BJ (cell line): ENCODE measurements around the gene SFTPD. TPM values are rescaled to one million over a fixed set of nuclear protein-coding genes. Genes with fewer than 3 reads are reported as not detected.
"Not testable (repeated sequence)": the region's sequence is repeated elsewhere in the genome, so short reads cannot be mapped to it uniquely, and the experiment has no call there.

Experiments
- CTCF ChIA-PET: fragments of 350-600 bp; formaldehyde crosslinking; extraction: SDS; loops from one replicate; lab custom pipeline; 2021; ENCODE audit warnings: antibody characterized with exemption, inconsistent platforms; lab: Yijun Ruan, JAX
- POLR2A ChIA-PET: fragments of 300-600 bp; sonication (Branson Sonifier 250); formaldehyde crosslinking; extraction: SDS; loops from one replicate; lab custom pipeline; 2021; ENCODE audit warnings: antibody characterized with exemption; lab: Charles Lee
- DNase-seq: peaks from one replicate; pipeline ENCODE4 v3.0.0-alpha.2; 2011; ENCODE audit warnings: low read depth
- H3K27me3 ChIP-seq: 2 replicates; pipeline ENCODE4 v1.6.0; 2011; ENCODE audit warnings: low read length; ENCODE audit not compliant: control insufficient read depth, insufficient read depth
- H3K36me3 ChIP-seq: 2 replicates; pipeline ENCODE4 v1.5.1; 2011; ENCODE audit warnings: low read length; ENCODE audit not compliant: control insufficient read depth, insufficient read depth
- H3K4me3 ChIP-seq: 2 replicates; pipeline ENCODE4 v1.5.1; 2011; ENCODE audit warnings: low read depth, mild to moderate bottlenecking, control low read depth, low read length
- CTCF ChIP-seq: IDR thresholded peaks from 2 replicates; pipeline ENCODE4 v1.5.1; 2011; ENCODE audit warnings: low read depth, mild to moderate bottlenecking, control low read depth, inconsistent platforms, low read length, moderate library complexity; ENCODE audit not compliant: insufficient read depth
- polyA plus RNA-seq: library from polyadenylated mRNA; depleted of rRNA; stranded (reverse); fragments of >200 nt; gene quantifications from 2 replicates; pipeline ENCODE4 v1.2.3, GENCODE V29; 2011

SFTPD gene
- polyA plus RNA-seq, 1 experiment = not detected

DNA sequence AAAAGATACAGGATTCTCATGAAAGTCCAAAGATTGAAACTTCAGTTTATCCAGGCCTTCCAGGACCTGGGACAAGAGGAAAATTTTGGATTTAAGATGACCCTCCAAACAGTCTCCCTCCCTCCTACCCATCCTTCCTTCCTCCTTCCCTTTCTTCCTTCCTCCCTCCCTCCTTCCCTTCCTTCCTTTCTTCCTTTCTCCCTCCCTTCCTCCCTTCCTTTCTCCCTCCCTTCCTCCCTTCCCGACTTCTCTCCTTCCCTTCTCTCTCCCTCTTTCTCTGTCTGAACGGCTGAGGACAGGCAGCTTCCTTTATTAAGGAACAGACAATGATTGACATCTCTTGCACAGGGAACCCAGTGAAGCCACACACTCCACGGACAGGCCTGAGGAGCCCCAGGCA lies 23.3 kb downstream of the SFTPD start:
- ChIA-PET POLR2A (no interaction called here), CTCF (interaction anchor here (1.9 kb wide), 1 partner anchor 389 kb away, joined by 4 read pairs; no protein-coding TSS in a partner anchor)
- peaks cover 7% of the 10 kb centered on the region for H3K36me3 ChIP-seq
- H3K4me3 ChIP-seq = no peak overlapping the region
- no peaks in the 10 kb centered on the region for H3K27me3 ChIP-seq
- no peak for TF ChIP-seq CTCF
- no peak for DNase-seq

DNA sequence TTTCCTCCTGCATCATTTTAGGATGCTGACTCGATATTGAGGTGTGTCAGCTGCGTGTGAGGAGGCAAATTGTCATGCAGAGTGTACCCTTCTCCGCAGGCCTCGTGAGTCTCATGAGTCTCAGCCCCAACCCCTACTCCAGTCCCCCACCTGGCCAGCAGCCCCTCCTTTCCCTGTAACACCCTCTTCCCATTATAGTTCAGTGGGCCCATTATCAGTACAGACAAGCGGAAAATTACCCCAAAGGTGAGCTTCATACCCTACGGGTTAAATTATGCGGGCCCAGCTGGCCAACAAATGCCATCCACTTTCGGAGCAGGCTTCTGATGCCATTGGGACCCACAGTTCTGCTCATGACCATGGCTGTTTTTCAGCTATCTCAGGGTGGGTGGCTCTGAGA lies 25.2 kb downstream of the SFTPD start:
- TF ChIP-seq CTCF = no peak
- ChIA-PET CTCF (no interaction called here), POLR2A (no interaction called here)
- H3K4me3 ChIP-seq = no peak overlapping the region
- DNase-seq = no peak
- H3K27me3 ChIP-seq = no peaks in the 10 kb centered on the region
- peaks cover 13% of the 10 kb centered on the region for H3K36me3 ChIP-seq

- ChIA-PET POLR2A (no interaction called here), CTCF (no interaction called here)
- Histone ChIP-seq H3K4me3 (no peak overlapping the region), H3K36me3 (peaks cover 13% of the 10 kb centered on the region), H3K27me3 (no peaks in the 10 kb centered on the region)
- TF ChIP-seq CTCF = no peak
- DNase-seq = no peak
These were observed 25.8 kb downstream of the SFTPD start for GRCh38 chr10:79923145-79923544.

DNA sequence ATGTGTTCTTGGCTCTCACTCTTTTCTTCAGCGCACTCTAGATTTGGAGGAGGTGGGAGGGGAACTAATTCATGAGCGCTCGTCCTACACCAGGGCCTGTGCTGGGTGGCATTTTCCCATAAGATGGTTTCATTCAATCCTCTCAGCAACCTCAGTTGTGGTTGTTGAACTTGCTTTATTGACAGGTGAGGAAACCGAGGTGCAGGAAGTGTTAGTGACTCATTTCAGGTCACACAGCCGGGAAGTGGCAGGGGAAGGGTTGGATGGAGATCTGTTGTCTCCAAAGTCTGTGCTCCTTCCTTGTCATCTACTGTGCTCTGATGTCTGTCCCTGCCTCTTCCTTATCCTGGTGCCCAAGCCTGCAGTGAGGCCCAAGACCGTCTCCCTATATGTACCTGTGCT lies 26.9 kb downstream of the SFTPD start:
- CTCF ChIA-PET, H3K27me3 ChIP-seq, DNase-seq, H3K4me3 ChIP-seq, POLR2A ChIA-PET: not testable (repeated sequence)
- H3K36me3 ChIP-seq = peaks cover 13% of the 10 kb centered on the region

DNA sequence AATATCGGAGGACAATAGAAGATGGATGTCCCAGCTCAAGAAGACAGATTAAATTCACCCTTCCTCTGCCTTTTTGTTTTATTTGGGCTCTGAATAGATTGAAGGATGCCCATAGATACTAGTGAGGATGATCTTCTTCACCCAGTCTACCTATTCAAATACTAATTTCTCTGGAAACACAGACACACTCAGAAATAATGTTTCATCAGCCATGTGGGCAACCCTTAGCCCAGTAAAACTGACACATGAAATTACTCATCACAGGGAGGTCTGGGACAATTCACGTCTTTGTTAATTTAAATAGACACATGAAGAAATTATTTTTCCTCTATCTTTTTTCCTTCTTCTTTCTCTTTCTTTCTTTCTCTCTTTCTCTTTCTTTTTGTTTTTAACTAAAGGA lies 33.1 kb downstream of the SFTPD start:
- H3K36me3 ChIP-seq, POLR2A ChIA-PET, H3K4me3 ChIP-seq, DNase-seq, H3K27me3 ChIP-seq: not testable (repeated sequence)
- CTCF ChIA-PET = interaction anchor here (1.6 kb wide), 1 partner anchor 13 kb away, joined by 5 read pairs; no protein-coding TSS in a partner anchor

DNA sequence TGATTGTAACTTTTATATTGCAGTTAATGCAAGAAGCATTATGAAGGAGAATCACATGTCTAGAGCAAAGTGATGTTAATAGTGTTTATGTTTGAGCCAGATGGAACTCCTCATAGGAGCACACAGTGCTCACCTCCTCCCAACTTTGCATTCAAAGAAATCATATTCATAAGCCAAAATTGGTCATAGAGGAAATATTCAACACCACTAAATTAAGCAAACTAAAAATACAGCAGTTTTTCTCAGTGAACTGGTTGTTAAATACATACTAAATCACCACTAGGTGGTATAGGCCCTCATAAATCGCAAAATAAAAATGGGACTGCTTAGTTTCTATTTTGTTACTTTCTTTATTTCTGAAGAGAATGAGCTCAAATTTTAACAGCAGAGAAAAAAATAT lies 34.4 kb downstream of the SFTPD start:
- CTCF ChIA-PET, POLR2A ChIA-PET, DNase-seq, H3K36me3 ChIP-seq, H3K4me3 ChIP-seq, H3K27me3 ChIP-seq: not testable (repeated sequence)
- TF ChIP-seq CTCF = 0 out of 2 replicates have a peak, but pooled peaks have one; percentile 4
